Breast epithelium (tissue), 3 donors: ENCODE results near the gene PRSS12.

Experiments
- CTCF ChIP-seq, 3 donors: fragments of 450-650 bp; IDR thresholded peaks; one replicate each; pipeline ENCODE4 v1.5.1; 2016 to 2017; ENCODE audit warnings: antibody characterized with exemption in 3 of 3, mild to moderate bottlenecking in 3 of 3, moderate library complexity in 3 of 3
- POLR2A ChIP-seq: fragments of 450-650 bp; IDR thresholded peaks from one replicate; pipeline ENCODE4 v1.6.1; 2016; ENCODE audit warnings: antibody characterized with exemption, mild to moderate bottlenecking, moderate library complexity
- POLR2AphosphoS5 ChIP-seq, 3 donors: sonication (generic); formaldehyde crosslinking; IDR thresholded peaks; one replicate each; pipeline ENCODE4 v1.6.1; 2017; ENCODE audit warnings: antibody characterized with exemption in 3 of 3

GRCh38 chr4:118235566-118236120 lies 117.2 kb downstream of the PRSS12 start:
- TF ChIP-seq POLR2A (no peak), CTCF (IDR thresholded peaks at IDR 0.05) (no peak), POLR2AphosphoS5 (IDR thresholded peaks at IDR 0.05) (no peak)
